Measurements from ENCODE around the gene UBALD1.

UBALD1 gene

DNA sequence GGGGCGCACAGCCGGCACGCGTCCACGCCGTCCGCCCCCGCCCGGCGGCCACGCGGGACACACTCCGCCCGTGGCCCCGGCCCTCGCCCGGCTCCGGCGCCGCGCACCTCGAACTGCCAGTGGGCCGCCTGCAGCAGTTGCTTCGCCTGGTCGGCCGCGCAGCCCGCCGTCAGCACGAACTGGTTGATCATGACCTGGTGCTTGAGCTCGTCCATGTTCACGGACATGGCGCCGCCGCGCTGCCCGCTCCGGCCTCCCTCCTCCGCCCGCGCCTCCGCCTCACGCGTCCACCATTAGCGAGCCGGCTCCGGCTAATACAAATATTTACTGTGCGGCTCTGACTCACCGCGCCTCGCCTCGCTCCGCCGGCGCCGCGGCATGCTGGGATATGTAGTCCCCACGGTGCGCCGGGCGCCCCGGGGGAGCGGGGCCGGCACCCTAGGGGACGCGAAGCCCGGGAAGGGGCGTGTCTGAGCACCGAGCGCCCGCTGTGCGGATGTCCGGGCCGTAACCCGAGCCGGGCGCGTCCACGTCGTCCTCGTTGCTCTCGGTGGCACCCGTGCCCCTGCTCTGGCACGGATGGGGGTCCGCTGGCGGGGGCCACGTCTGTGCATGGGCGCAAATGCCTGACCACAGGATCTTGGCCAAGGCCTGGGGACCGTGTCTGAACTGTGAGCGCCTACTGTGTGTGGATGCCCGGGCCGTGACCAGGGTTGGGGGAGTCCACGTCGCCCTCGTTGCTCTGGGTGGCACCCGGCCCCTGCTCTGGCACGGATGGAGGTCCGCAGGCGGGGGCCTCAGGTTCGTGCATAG lies at the start of gene UBALD1:
Gene UBALD1 (minus strand): TSS at position 318 of the 813 bp plus-strand sequence. CDS start 91 bp downstream, at position 227.
- peak within 1 kb of the TSS; percentile 86 for H3K4me3 ChIP-seq (ENCODE audit: low read length)
- no peak for TF ChIP-seq ZNF274 (IDR thresholded peaks at IDR 0.05; ENCODE audit: low read depth, low read length)

DNA sequence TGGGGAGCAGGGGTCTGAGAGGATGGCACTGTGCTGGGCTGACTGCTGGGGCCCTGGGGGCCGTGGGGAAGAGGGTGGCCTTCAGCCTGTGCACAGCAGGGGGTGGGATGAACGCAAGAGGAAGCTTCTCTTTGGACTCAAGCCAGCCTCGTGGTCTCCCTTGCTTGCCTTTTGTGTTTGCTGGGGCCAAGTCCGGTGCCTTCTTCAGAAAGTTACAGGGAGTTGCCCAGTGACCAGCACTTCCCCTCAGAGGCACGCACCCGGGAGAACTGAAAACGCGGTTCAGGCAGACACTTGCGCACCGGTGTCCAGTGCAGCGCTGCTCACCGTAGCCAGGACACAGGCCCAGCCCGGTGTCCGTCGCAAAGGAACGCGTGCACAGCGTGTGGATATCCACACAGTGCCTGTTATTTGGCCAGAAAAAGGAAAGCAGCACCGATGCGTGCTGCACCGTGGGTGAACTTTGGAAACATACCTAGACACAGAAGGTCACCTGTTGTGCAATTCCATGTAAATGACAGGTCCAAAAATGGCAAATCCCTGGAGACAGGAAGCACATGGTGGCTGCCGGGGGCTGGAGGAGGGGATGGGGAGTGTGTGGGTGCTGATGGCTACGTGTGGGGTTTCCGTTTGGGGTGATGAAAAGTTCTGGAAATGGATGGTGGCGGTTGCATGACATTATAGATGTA lies 49.2 kb upstream of the UBALD1 start:
- no peak for TF ChIP-seq ZNF274 (IDR thresholded peaks at IDR 0.05; ENCODE audit: low read depth, low read length)
- no peak overlapping the region for H3K4me3 ChIP-seq (ENCODE audit: low read length)

DNA sequence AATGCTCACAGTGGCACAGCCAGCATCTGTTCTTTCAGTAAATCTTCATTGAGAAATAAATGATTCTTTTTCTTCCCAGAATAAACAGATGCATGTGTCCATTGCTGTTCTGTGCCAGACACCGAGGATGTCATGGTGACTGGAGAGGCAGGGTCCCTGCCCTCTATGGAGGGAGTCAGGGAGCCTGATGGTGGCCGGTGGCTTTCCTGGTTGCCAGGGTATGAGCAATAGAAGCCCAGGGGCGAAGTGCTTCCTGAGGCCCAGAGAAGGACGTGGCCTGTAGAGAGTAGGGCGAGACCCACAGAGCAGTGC lies 48.7 kb upstream of the UBALD1 start:
- TF ChIP-seq ZNF274 (IDR thresholded peaks at IDR 0.05; ENCODE audit: low read depth, low read length): no peak
- H3K4me3 ChIP-seq (ENCODE audit: low read length): no peak overlapping the region

DNA sequence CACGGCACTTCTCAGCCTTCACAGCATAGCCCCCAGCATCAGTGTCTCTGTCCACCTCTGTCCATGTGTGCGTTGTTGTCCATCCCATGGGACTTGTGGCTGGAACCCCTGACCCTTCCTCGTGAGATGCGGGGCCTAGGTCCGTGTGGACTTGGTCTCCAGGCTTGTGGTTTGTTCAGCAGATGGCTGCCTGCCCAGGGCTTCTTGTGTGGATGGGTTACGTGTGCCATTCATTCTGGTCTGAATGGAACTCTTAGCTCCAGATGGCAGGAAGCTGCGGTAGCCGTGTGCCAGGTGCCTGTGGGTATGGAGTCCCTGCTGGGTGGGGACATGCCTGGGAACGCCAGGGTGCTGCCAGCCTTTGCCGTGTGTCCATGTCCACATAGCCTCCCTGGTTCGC lies 47.0 kb upstream of the UBALD1 start:
- no peak for TF ChIP-seq ZNF274 (IDR thresholded peaks at IDR 0.05; ENCODE audit: low read depth, low read length)

DNA sequence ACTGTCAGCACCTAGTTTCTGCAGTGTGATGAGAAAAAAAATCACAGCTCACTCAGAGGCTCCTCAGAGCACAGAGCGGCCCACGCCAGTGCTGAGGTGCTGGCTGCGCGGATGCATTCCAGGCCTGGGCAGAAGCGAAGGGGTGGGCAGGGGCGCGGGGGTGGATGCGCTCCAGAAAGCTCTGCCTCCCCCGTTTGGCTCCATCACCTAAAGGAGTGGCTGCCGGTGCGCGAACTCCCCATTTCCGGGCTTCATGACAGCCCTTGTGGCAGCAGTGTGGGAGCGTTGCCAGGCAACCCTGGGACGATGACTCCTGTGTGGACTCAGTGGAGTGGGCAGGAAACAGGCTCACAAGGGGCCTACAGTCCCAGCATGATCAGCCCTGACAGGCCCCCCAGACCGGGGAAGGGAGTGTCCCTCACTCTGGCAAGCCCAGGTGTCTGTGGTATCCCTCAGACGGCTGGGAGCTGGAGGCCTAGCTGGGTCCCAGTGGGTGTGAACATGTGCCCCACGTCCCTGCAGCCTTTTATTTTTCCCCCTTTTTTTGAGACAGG lies 45.8 kb upstream of the UBALD1 start:
- TF ChIP-seq ZNF274 (IDR thresholded peaks at IDR 0.05; ENCODE audit: low read depth, low read length): no peak
- H3K4me3 ChIP-seq (ENCODE audit: low read length): no peak overlapping the region

More for the DNA sequence above, 47.0 kb upstream of the UBALD1 start:
- no peak overlapping the region for H3K4me3 ChIP-seq (ENCODE audit: low read length)

DNA sequence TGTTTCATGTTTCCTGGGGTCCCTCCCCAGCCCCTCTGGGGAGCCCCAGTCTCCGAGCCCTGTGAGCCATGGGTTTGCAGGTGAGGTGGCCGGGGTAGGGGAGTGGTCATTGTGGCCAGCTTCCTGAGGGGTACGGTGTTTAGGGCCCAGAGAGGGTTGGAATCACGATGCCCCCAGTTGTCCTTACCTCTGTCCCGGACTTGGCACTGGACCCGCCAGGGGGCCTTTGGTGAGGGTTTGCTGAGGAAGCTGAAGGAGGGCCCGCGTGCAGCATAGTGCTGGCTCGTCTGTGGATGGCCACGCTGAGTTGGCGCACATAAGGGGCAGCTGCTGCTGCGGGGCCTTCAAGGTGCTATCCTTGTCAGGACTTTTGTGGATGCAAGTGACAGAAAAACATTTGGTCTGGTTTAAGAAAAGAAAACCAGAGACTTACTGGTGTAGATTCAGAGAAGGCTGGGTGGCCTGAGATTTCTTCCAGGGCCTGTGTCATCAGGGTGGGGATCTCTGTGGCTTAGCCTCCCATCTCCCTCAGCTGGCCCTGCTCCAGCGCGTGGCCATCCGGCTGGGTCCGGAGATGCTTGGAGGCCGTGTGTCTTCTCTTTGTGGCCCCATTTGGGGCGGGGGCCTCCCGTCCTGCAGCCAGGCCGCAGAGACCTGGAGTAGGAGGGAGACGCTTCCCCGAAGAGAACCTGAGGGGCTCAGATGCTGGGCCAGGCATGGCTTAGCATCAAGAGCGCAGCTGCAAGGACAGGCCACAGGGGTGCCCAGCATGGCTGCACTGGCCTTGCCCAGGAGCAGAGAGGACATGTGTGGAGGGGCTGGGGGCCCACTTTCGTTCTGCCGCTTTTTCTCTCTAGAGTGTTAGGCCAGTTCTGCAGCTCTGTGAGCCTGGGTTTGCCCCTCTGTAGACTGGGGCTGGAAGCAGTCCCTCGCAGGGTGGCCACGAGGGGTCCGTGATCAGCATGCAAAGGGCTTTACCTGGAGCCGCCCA lies 45.0 kb upstream of the UBALD1 start:
- TF ChIP-seq ZNF274 (IDR thresholded peaks at IDR 0.05; ENCODE audit: low read depth, low read length): no peak
- H3K4me3 ChIP-seq (ENCODE audit: low read length): no peak overlapping the region

DNA sequence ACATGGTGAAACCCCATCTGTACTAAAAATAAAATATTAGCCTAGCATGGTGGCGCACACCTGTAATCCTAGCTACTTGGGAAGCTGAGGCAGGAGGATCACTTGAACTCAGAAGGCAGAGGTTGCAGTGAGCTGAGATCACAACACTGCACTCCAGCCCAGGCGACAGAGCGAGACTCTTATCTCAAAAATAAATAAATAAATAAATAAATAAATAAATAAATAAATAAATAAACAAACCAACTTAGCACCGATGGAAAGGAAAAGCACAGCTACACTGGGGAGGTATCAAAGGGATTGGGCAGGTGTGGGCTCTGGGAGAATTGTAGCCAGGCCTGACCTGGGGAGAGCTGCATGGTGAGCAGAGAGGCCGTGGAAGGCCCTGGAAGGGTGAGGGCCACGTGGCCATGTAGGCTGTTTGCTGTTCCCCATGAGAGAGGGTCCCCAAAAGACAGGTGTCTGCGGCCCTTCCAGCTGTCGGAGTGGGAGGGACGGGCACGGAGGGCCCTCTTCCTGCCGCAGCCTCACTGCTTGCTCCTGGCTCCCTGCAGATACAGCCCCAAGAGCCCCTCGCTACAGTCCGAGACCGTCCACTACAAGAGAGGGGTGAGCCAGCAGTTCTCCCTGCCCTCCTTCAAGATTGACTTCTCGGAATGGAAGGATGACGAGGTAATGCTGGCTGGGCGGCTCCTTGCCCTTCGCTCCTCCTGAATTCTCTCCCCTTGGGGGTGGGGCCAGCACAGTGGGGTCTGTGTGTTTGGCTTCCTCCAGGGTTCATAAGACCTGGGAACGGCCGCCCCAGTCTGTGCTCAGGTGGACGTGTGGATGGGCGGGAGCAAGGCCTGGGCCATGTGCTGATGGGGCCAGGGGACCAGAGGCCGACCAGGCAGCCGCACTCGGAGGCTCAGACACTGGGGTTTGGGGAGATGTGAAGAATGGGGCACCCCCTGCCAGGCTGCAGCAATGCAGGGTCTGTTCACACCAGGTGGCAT lies 42.3 kb upstream of the UBALD1 start:
- no peak for TF ChIP-seq ZNF274 (IDR thresholded peaks at IDR 0.05; ENCODE audit: low read depth, low read length)
- H3K4me3 ChIP-seq (ENCODE audit: low read length): no peak overlapping the region

DNA sequence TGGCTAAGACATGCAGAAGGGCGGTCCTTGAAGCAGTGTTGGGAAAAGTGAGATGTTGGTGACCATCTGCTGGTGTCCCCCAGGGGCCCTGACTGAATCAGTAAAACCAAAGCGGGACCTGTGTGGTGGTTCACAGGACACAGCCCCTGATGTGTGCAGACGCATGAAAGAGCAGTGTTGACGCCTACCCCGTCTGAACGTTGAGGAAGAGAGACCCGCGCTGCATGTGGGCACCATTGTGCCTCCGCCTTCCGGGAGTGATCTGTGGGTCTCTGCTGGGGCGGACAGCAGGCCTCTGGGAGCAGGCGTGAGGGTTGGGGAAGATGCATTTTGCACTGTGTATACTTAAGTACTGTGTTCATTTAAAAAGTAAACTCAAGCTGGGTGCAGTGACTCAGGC lies 41.5 kb upstream of the UBALD1 start:
- H3K4me3 ChIP-seq (ENCODE audit: low read length): no peak overlapping the region
- no peak for TF ChIP-seq ZNF274 (IDR thresholded peaks at IDR 0.05; ENCODE audit: low read depth, low read length)

DNA sequence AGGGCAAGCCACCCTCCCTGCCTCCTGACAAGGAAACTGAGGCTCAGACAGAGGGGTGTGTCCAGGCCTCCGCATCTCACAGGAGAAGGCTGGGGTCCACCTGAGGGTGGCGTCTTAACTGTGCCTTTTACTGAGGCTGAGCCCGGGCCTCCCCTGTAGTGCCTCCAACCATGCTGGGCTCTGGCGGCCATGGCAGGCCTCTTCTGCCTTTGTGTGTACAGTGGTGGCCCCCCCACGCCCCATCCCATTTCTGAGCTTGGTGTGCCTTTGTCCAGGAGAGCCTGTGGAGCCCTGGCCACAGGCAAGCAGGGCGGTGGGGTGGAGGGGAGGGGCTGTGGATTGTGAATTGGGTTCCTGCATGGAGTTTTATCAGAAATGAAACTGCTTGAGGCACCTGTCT lies 41.1 kb upstream of the UBALD1 start:
- no peak overlapping the region for H3K4me3 ChIP-seq (ENCODE audit: low read length)
- TF ChIP-seq ZNF274 (IDR thresholded peaks at IDR 0.05; ENCODE audit: low read depth, low read length): no peak

DNA sequence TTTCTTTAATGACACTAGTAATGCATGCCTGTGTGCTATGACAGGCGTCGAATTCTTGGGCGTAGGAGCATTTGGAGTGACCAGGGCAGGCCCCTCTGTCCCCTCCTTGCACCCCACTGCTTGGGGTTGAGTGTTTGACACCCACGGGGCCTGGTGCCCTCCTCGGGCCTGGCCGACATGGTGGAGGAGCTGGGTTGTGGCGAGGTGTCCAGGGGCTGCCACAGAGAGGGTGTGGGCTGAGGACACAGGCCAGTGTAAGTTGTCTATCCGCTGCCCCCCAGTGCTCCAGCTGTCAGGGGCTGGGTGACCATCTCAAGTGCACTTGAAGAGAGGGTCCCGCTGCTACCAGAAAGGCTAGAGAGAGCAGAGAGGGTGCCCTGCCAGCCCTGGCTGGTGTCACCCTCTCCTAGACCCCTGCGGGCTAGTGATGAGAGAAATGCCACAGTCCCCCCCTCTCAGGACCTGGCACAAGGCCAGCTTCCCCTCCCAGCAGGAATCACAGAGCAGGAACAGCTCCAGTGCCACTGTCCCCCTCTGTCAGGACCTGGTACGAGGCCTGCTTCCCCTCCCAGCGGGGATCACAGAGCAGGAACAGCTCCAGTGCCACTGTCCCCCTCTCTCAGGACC lies 40.4 kb upstream of the UBALD1 start:
- no peak for TF ChIP-seq ZNF274 (IDR thresholded peaks at IDR 0.05; ENCODE audit: low read depth, low read length)

DNA sequence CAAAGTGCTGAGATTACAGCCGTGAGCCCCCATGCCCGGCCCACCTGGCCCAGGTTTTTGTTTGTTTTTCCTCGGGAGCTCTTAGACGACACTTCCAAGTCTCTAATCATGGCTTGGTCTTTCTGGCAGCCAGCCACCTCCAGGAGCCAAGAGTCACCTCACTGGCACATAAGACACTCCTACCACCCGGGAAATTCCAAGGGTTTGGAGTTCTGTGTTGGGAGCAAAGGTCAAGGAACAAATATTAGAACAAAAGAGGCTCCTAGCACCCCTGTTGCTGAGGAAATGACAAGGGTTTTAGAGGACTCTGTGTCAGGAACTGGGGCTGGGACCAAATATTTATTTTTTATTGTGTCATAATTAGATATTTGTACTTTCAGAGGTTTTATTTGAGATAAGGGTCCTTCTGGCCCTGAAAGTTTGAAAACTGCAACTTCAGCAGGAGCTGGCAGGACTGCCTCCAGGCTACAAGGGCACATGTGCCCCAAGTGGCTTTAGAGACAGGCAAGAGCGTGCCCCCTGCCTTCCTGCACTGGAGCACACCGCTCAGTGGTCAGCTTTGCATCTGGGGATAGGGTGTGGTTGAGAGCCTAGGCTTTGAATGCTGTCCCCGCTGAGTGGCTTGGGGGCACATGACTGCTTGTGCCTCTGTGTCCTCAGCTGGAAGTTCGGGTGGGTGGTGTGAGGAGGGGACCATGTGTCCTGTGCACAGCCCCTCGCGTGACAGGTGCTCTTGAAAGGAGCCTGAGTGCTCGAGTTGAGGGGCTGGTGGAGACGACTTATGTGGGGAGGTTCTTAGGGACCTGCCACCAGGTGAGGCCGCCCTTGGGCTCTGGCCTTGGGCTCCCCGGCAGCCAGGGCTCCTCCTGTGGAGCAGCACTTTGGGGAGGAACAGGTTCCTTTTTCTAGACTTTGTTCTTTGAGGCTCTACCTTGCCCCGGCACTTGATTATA lies 39.6 kb upstream of the UBALD1 start:
- no peak for TF ChIP-seq ZNF274 (IDR thresholded peaks at IDR 0.05; ENCODE audit: low read depth, low read length)
- no peak overlapping the region for H3K4me3 ChIP-seq (ENCODE audit: low read length)

More for the DNA sequence above, 40.4 kb upstream of the UBALD1 start:
- H3K4me3 ChIP-seq (ENCODE audit: low read length): no peak overlapping the region
